DOHH2 (cell line): ENCODE measurements around the gene RFPL2.

ENCODE experiments used
- CTCF ChIP-seq: fragments of 200-600 bp; sonication (generic); IDR thresholded peaks from one replicate; pipeline ENCODE4 v1.5.1; 2014; ENCODE audit warnings: antibody characterized with exemption, mild to moderate bottlenecking, low read depth, low read length; ENCODE audit not compliant: poor library complexity, severe bottlenecking
- EZH2phosphoT487 ChIP-seq: fragments of 200-600 bp; sonication (generic); IDR thresholded peaks from 2 replicates; pipeline ENCODE4 v1.6.1; 2017; ENCODE audit warnings: borderline replicate concordance, mild to moderate bottlenecking, antibody characterized with exemption, low read length, moderate library complexity, mixed read lengths

DNA sequence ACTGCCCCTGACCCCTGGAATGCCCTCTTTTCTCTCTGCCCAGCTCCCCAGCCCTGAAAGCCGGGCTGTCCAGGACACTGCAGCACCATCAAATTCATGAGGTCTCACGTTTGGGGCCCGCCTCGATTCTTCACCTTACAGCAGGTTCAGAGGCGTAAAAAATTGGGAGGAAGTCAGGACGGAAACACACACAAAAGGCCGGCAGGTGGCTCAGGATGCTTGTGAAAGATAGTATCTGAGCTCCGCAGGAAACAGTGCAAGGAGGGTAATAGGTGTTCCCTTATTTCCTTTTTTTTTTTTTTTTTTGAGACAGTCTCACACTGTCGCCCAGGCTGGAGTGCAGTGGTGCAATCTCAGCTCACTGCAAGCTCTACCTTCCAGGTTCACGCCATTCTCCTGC is 4.1 kb downstream of the RFPL2 start:
- TF ChIP-seq CTCF: no peak
- no peak for TF ChIP-seq EZH2phosphoT487
